G401 (cell line): Measurements from ENCODE around the gene UGT2B28. TPM values are rescaled to one million over a fixed set of nuclear protein-coding genes. Genes with fewer than 3 reads are reported as not detected.
"Not testable (repeated sequence)": the region's sequence is repeated elsewhere in the genome, so short reads cannot be mapped to it uniquely, and the experiment has no call there.

Experiments used
- DNase-seq: peaks from one replicate; pipeline ENCODE4 v3.0.0-alpha.2; 2015; ENCODE audit warnings: low spot score
- in situ Hi-C: cut with HindIII; loops from 2 replicates; pipeline ENCODE4 v1.10.0; 2016; ENCODE audit warnings: low sequenced_read_pairs, mixed read lengths
- total RNA-seq: library from RNA; depleted of rRNA; stranded (reverse); fragments of >200 nt; shearing (Covaris generic); gene quantifications from 2 replicates; pipeline ENCODE4 v1.2.3, GENCODE V29; 2014; rRNA removed

The UGT2B28 gene
- total RNA-seq, 1 experiment from 2014 or later, result not detected

- in situ Hi-C loops, DNase-seq: not testable (repeated sequence)
Observed at GRCh38 chr4:69331304-69331703, 51.0 kb downstream of the UGT2B28 start.

- DNase-seq, in situ Hi-C loops: not testable (repeated sequence)
Observed at GRCh38 chr4:69335485-69335884, 55.2 kb downstream of the UGT2B28 start.

DNA sequence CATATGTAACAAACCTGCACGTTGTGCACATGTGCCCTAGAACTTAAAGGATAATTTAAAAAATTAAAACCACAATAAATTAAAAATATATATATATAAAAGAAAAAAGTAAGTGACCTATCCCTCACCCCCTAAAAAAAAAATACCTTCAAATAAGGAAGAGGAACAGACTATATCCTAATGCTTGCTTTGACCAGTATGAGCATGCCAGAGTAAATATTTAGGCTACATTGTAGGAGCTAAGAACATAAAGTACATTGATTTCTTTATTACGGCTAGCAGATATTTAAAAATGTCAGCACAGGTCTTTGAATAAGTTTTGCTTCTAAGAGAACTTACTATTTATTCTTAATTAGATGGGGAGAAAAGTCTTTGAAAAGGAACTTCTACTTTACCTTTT is 62.8 kb downstream of the UGT2B28 start:
- in situ Hi-C loops, DNase-seq: not testable (repeated sequence)

DNA sequence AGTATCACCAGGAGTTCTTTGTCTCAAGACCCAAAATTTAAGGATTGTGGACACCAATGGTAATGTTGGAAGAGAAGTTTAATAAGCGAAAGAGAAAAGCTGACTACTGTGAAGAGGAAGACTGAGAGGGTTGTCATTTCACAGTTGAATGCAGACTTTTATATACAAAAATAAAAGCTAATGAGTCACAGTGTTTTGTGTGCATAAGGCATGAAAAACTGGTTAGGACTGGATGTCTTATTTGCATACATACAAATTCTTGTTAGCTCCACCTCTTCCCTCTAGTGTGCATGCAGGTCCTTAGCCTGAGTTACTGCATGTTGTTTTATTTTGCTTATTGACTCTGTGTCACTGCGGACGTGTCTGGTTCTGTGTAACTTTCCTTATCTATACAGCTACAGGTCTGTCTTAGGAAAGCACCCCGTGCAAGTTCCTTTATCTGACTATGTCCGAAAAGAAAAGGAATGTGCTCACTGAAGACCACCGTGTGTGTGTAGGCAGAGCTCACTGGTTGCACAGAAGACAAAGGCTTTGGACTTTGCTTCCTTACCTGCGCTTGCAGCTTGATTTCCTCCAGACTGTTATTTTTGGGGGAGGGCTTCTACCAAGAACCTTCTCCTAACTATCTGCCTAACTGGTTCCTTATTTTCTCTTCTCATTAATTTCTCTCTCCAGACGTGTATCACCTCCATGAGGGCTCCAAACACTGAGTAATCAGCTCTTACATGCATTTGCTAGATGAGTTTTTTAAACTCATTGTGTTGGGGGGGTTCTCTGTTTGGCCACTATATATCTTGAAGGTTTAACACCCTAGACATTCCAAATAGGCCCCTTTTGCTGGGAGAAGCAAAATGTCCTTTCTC is 63.5 kb downstream of the UGT2B28 start:
- DNase-seq, in situ Hi-C loops: not testable (repeated sequence)

Other genes with a start within 250 kb of the UGT2B28 start
- gene UGT2B7, start 184.0 kb upstream of the UGT2B28 start, total RNA-seq, result not detected in 2 replicates
- not detected in 2 replicates for gene UGT2B11, start 65.7 kb upstream of the UGT2B28 start, total RNA-seq
- gene UGT2B4, start 215.4 kb downstream of the UGT2B28 start, total RNA-seq, result not detected in 2 replicates